DND-41 (cell line): ENCODE results near the gene COBL.

ENCODE experiments used
- ATAC-seq: fragments of 200-7000 bp; cut with Tn5 transposase; 3 replicates; pipeline ENCODE4 v1.9.1; 2021; ENCODE audit warnings: low read depth; ENCODE audit not compliant: insufficient read depth
- DNase-seq: peaks from one replicate; pipeline ENCODE4 v3.0.0-alpha.2; 2020
- H2AFZ ChIP-seq: 2 replicates; pipeline ENCODE4 v1.6.0; 2012; ENCODE audit warnings: low read depth, low read length
- H3K27ac ChIP-seq: 2 replicates; pipeline ENCODE4 v1.5.1; 2012; ENCODE audit warnings: low read length, inconsistent platforms
- H3K27me3 ChIP-seq: fragments of 200-600 bp; sonication (generic); 2 replicates; pipeline ENCODE4 v1.6.0; 2012; ENCODE audit warnings: low read length, mild to moderate bottlenecking, inconsistent platforms; ENCODE audit not compliant: insufficient read depth, poor library complexity
- H3K36me3 ChIP-seq: 2 replicates; pipeline ENCODE4 v1.5.1; 2012; ENCODE audit warnings: low read length, inconsistent platforms; ENCODE audit not compliant: insufficient read depth
- H3K4me1 ChIP-seq: 2 replicates; pipeline ENCODE4 v1.5.1; 2012; ENCODE audit warnings: mild to moderate bottlenecking, low read length; ENCODE audit not compliant: insufficient read depth
- H3K4me2 ChIP-seq: 2 replicates; pipeline ENCODE4 v1.6.0; 2012; ENCODE audit warnings: mild to moderate bottlenecking, moderate library complexity, low read length, inconsistent platforms; ENCODE audit not compliant: insufficient read depth
- H3K4me3 ChIP-seq, 2 experiments: fragments of 200-600 bp in 1 of 2; shearing (Covaris generic) in 1 of 2; 2 replicates each; pipeline ENCODE4 v1.5.1; 2012 to 2016; ENCODE audit warnings: inconsistent platforms in 2 of 2, low read length in 2 of 2, mild to moderate bottlenecking in 2 of 2, low read depth in 1 of 2, moderate library complexity in 1 of 2
- H3K79me2 ChIP-seq: 2 replicates; pipeline ENCODE4 v1.6.0; 2012; ENCODE audit warnings: low read length, inconsistent platforms; ENCODE audit not compliant: insufficient read depth
- H3K9ac ChIP-seq: 2 replicates; pipeline ENCODE4 v1.6.0; 2012; ENCODE audit warnings: low read depth, mild to moderate bottlenecking, inconsistent platforms, low read length, moderate library complexity
- H3K9me3 ChIP-seq: 2 replicates; pipeline ENCODE4 v1.5.1; 2012; ENCODE audit warnings: low read length, moderate library complexity, mild to moderate bottlenecking, inconsistent platforms; ENCODE audit not compliant: insufficient read depth, severe bottlenecking
- H4K20me1 ChIP-seq: 2 replicates; pipeline ENCODE4 v1.6.0; 2012; ENCODE audit warnings: low read length; ENCODE audit not compliant: insufficient read depth
- CTCF ChIP-seq: IDR thresholded peaks from 2 replicates; pipeline ENCODE4 v1.5.1; 2012; ENCODE audit warnings: borderline replicate concordance, low read length, moderate library complexity, mild to moderate bottlenecking; ENCODE audit not compliant: poor library complexity, severe bottlenecking; ENCODE audit errors: extremely low read depth
- EZH2 ChIP-seq: IDR thresholded peaks from 3 replicates; pipeline ENCODE4 v1.6.1; 2012; ENCODE audit warnings: borderline replicate concordance, low read depth, mild to moderate bottlenecking, moderate library complexity, low read length, inconsistent platforms; ENCODE audit not compliant: severe bottlenecking

The COBL gene

DNA sequence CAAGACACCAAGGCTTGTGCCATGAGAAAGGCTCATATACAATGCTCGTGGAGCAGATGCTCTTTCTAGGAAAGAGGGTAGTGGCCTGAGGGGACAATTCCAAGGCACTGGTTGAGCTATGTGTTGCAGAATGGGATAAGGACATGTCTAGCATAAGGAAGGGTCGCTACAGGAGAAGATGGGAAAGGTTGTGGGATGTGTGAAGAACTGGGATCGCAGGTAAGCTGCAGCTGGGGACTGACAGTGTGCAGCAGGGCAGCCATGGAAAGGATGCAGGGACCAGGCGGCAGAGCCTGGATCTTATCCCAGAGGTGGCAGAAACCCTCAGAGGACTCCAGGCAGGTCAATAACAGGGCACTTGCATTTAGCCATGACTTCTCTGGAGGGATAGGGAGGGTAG lies 56.1 kb downstream of the COBL start:
- Histone ChIP-seq H3K36me3 (no peaks in the 10 kb centered on the region), H2AFZ (no peak overlapping the region), H3K4me2 (no peak overlapping the region), H3K4me1 (no peaks in the 10 kb centered on the region), H3K27ac (no peak overlapping the region), H4K20me1 (no peaks in the 10 kb centered on the region), H3K9me3 (no peaks in the 10 kb centered on the region), H3K9ac (no peak overlapping the region), H3K27me3 (peaks cover 3% of the 10 kb centered on the region), H3K79me2 (no peaks in the 10 kb centered on the region), H3K4me3 (no peak overlapping the region)
- no peak for DNase-seq
- TF ChIP-seq EZH2 (no peak), CTCF (no peak)
- no peak for ATAC-seq

- DNase-seq: no peak
- H3K9me3 ChIP-seq: no peaks in the 10 kb centered on the region
- no peak overlapping the region for H3K27ac ChIP-seq
- ATAC-seq: no peak
- no peaks in the 10 kb centered on the region for H4K20me1 ChIP-seq
- TF ChIP-seq CTCF (no peak), EZH2 (no peak)
- H3K36me3 ChIP-seq: no peaks in the 10 kb centered on the region
- no peak overlapping the region for H2AFZ ChIP-seq
- no peak overlapping the region for H3K4me2 ChIP-seq
- H3K4me3 ChIP-seq: no peak overlapping the region
- H3K4me1 ChIP-seq: no peaks in the 10 kb centered on the region
- peaks cover 3% of the 10 kb centered on the region for H3K27me3 ChIP-seq
- H3K79me2 ChIP-seq: no peaks in the 10 kb centered on the region
- no peak overlapping the region for H3K9ac ChIP-seq
These were observed 56.8 kb downstream of the COBL start for GRCh38 chr7:51259766-51260165.

- ATAC-seq (no peak), DNase-seq (no peak)
- Histone ChIP-seq H3K79me2 (no peaks in the 10 kb centered on the region), H3K4me3 (no peak overlapping the region), H3K9me3 (no peaks in the 10 kb centered on the region), H3K4me2 (no peak overlapping the region), H4K20me1 (no peaks in the 10 kb centered on the region), H3K27me3 (peaks cover 5% of the 10 kb centered on the region), H3K27ac (no peak overlapping the region), H2AFZ (no peak overlapping the region), H3K9ac (no peak overlapping the region), H3K36me3 (no peaks in the 10 kb centered on the region), H3K4me1 (no peaks in the 10 kb centered on the region)
- no peak for TF ChIP-seq EZH2
- no peak for TF ChIP-seq CTCF
These were observed 59.7 kb downstream of the COBL start for GRCh38 chr7:51256916-51257315.

GRCh38 chr7:51256209-51256781 lies 60.3 kb downstream of the COBL start:
- Histone ChIP-seq H2AFZ (no peak overlapping the region), H3K27ac (no peak overlapping the region), H3K36me3 (no peaks in the 10 kb centered on the region), H3K27me3 (peaks cover 5% of the 10 kb centered on the region), H3K4me3 (no peak overlapping the region), H3K79me2 (no peaks in the 10 kb centered on the region), H3K4me2 (no peak overlapping the region), H3K9me3 (no peaks in the 10 kb centered on the region), H3K9ac (no peak overlapping the region), H4K20me1 (no peaks in the 10 kb centered on the region), H3K4me1 (no peaks in the 10 kb centered on the region)
- no peak for DNase-seq
- no peak for TF ChIP-seq CTCF
- no peak for TF ChIP-seq EZH2
- no peak for ATAC-seq
